SW 1271 (cell line): ENCODE data around the gene ADRA1B.
"Not testable (repeated sequence)": the region's sequence is repeated elsewhere in the genome, so short reads cannot be mapped to it uniquely, and the experiment has no call there.

ENCODE experiments used
- DNase-seq, 2 experiments: peaks; one replicate each; lab custom pipeline; 2025; lab: John Stamatoyannopoulos, UW

The ADRA1B gene

DNA sequence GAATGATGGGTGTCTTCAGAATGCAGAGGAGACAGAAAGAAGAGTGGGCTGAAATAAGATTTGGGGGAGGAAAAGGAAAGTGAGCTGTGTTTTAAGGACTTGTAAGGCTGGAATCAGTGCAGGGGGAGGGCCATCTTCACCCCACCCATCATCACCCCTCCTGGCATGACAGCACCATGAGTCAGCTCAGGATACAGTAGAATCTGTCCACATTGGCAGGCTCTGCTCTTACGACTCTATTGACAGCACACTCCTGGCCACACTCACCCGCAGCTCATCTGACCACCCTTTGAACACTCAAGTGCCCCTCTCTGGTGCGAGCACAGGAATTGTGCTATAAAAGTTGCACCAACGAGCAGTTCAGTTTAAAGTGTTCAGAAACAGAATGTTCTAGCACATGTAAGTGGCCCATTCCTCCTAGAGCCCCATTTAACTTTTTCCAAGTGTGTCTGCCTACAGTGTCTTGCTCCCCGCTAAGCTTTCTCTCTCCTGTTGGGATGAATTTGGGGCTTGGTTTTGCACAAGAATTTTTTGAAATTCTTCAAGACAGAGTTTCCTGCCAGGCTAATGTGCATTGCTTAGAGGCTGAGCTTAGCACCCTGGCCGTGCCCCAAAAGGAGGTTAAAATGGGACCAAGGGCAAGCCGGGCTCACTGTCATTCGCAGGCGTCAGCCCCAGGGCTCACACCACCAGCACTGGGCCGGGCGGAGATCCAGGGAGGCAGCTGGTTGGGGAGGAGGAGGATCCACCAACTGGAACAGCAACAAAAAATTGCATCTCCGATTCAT is 12.0 kb downstream of the ADRA1B start:
- peak; percentile 19 to 52 for DNase-seq

DNA sequence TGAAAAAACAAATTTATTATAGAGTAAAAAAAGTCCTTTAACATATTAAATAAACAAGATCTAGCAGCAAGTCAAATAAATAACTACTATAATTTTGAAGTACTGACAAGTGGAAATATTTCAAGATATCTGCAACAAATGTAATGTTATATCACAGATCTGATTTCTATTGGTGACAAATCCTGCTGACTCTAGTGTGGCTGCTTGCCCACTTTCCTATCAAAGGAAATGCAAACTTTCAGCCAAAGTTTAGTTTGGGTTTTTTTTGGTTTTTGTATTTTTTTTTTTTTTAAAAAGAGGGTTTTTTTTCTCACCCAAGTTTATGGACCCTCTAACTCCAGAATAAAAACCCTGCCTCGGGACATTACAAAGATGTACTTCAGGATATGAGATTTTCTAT is 12.9 kb downstream of the ADRA1B start:
- no peak for DNase-seq

DNA sequence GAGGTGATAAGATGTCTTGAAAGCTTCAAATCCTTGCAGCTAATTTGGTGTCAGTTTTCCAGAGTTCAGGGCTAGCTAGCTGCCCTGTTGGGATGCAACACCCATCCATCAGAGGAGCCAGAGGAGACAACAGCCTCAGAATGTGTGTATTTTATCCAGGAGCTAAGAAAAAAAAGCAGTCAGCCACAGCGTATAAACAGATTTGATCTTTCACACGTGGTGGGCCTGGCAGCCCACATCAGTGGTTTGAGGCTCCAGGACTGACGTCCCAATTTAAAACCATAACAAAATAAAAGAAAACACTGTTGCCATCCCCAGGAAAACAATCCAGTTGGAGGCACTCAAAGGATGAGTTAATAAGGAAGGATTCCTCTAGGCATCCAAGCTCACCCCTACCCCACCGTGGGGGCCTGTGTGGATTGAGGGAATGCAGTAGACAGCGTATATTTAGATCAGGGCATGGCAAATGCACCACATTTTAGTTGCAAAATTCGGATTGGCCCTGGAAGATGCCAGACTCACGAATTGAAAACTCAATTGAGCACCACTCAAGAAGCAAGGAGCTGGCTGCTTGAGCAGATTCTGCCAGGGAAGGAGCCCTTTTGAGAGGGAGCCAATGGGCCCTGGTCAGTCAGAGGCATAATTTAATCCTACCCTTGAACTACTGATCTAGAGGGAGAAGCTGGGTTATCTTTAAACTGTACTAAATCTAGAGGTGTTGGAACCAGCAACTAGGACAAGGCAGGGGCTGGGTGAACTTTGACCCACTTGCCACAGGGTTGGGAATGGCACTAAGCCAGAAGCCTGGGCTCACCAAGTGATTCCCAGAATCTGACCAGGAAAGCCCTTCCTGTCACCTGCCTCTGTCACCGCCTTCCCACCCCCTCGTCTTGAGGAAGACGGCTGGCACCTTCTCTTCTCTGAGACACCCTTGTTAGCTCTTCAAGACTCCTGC is 17.5 kb downstream of the ADRA1B start:
- no peak for DNase-seq

DNA sequence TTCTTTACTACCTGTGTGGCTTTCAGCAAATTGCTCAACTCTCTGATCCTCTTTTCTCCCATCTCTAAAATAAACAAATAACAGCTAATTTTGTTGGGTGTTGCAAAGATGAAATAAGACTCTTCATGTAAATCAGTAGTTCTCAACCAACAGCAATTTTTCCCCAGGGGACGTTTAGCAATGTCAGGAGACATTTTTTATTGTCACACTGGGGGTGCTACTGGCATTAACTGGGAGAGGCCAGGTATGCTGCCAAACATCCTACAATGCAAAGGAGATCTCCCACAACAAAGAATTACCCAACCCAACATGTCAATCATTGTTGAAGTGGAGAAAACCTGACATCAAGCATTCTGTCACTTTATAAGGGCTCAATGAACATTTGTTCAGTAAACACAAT is 19.7 kb downstream of the ADRA1B start:
- no peak for DNase-seq

DNA sequence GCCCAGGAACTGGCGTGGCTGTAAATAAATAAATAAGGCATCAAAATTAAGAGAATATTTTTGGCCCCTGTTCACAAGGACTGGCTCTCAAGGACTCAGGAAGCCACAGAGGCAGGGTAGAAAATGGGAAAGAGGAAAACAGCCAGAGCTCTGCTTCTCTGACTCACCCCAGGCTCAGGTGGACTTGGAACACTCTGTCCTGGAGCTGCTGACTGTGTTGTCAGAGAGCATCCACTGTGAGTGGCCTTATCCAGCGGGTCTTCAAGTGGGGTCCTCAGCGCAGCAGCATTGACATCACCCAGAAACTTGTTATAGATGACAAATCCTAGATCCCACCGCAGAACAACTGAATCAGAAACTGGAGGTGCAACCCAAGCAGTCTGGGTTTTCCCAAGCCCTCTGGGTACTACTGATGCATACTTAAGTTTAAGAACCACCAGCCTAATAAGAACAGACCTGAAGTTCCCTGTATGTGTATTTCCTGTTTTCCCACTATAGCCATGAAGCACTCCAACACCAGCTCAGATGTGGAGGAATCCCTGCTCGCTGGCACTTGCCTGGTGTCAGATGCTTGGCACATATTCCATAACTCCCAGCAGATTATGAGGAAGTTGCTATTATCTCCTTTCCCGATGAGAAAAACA is 20.5 kb downstream of the ADRA1B start:
- no peak for DNase-seq

DNA sequence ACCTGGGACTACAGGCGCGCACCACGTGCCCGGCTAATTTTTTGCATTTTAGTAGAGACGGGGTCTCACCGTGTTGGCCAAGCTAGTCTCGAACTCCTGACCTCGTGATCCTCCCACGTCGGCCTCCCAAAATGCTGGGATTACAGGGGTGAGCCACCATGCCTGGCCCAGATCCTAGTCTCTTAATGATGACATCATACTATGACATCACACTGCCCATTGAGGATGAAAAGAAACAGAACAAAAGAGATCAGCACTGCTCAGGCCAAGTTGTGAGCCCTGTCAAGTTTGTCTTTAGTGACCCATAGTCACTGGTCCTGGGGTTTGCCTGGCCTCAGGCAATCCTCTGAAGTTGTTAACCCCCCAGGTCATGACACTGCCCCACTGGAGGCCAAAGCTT is 21.3 kb downstream of the ADRA1B start:
- no peak for DNase-seq

DNA sequence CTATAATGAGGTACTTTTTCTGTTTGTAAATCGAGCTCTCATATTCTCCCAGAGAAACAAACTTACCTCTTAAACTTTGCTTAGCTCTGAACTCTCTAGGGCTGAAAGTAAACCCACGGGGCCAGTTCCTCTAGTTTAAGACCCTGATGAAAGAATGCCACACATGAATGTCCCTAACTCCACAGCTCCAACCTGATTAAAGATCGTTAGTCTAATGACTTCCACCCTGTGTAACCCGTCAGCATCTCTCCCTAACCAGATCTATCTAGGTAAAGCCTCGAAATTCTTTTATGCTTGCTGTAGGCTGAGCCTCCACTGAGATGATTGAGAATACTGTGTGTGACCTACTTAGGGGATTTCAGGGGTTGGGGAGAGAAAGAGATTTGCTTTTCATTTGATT is 27.0 kb downstream of the ADRA1B start:
- DNase-seq, result no peak

DNA sequence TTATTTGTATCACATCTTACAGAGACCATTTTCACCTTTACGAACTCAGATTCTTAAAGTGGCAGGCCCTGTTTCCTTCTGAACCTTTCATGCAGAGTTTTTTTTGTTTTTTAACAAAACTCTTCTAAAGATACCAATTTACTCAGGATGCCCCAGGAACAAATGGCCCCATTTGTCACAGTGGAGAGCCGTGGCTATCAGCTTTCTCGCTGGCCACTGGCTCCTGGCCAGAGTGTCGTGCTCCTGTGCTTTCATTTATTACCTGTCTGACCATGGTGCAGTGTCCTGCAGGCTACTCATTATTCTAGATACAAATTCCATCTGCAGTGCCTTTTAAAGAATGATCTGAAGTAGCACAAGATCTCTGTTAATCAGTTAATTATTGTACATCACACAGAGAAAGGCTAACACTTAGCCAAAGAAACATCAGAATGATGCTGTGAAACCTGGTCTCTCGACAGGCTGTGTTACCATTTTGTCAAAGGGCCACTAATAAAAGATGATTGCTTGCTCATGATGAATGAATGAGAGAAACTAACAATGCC is 27.8 kb downstream of the ADRA1B start:
- no peak for DNase-seq

DNA sequence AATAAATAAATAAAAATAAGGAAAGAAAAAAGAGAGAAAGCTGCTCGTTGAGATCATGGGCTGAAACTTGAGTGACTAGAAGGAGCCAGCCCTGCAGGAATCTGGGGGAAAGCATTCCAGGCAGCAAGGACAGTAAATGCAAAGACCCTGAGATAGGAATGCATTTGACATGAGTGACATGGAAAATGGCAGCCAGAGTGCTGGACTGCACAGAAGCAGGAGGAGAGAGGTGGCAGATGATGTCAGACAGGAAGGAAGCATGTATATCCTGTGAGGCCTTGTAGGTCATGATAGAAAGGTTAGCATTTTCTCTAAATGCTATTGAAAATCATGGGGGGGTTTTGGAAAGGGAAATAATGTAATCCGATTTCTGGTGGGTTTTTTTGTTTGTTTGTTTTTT is 29.1 kb downstream of the ADRA1B start:
- no peak for DNase-seq

DNA sequence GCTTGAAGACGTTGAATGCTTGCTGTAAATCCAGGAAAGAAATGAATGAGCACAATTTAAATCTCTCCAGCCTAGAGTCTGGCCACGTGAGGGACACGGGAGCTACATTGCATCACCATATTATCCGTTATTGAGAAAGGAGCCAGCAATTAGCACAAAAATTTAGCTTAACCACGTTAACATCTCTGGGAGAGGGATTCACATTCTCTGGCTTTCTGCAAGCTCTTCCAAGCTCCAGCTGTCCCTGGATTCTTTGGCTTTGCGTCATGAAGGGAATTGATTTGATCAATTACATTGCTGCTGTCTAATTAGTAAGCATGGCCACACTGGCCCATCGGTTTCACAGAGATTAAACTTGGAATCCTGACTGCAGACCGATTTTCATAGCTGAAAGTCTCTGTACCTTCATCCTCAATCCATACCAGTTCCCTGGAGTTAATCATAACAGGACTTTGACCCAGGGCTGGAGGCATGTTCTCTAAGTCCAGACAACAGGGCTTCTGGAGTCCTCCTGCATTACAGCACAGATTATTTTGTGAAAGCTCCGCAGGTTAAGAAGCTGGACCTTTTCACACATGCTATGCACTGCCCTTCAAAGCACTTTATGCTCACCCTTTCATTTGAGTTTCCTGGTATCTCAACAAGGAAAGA is 31.6 kb downstream of the ADRA1B start:
- DNase-seq, result no peak

DNA sequence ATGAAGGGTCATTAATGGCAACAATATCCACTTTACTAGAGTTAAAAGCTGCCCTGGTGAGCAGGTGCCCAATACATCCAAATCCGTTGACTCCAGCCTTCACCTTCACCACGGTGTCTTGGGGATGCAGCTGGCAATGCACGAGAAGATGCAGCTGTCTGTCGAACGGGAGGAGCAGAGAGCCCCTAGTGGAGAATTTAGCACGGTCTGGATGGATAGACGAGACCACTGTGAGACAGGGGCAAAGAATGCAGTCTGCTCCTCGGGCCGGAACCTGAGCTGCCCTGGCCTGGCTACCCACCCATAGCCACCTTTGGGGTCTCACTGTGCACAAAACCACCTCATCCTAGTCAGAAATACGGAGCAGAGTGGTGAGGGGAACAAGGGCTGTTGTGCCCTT is 35.1 kb downstream of the ADRA1B start:
- no peak for DNase-seq

DNA sequence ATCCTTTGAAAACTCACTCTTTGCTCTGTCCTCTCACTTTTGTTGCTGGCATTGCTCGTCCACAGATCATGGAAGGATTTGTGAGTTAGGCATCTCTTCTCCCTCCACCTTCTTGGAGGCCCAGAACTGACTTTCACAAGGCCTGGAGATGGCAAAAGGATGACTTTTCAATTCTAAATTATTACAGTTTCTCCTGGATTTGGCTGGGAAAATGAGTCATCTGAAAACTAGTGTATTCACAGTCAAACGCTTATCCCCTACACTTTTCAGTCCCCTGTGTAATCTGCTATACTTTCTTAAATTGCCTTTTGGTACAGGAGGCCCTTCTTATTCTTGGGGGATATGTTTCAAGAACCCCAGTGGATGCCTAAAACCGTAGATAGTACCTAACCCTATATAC is 35.6 kb downstream of the ADRA1B start:
- DNase-seq, result no peak

DNA sequence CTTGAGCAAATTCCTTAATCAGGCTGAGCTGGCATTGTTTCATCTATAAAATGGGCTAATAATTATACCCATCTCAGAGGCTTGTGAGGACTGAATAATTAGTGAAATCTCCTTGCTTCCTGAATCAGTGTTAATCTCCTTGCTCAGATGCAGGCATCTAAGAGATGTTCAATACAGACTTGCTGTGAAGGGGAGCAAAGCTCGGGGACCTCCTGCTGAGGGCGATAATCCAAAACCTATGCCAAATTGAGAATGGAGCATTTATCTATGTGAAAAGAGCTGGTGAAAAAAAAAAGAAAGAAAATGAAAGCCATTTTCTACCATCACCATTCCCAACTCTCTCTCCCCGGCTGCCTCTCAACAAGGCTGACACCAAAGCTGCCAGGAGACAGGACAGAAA is 37.3 kb downstream of the ADRA1B start:
- DNase-seq, result no peak

DNA sequence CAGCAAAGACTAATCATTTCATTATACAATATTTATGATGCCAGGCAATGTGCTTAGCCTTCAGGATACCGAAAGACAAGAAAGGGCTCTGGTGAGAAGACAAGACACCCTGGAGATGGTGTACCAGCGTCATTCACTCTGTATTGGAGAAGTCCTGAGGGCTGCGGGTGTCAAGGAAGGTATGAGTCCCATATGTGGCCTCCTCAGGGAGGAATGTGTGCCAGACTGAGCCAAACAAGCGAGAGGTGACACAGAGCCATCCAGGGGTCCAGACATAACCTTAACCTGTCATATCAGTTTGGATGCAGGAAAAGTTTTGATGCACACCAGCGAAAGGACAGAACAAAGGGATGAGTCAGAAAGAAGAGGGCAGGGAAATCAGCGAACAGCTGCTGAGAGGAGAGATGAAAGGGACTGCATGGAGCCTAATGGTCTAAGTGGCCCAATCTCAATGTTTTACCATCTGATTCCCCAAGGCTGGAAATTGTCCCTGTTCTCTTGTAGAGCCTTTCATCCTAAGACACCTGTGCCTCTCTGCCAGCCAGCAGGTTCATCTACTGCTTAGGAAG is 38.9 kb downstream of the ADRA1B start:
- no peak for DNase-seq

DNA sequence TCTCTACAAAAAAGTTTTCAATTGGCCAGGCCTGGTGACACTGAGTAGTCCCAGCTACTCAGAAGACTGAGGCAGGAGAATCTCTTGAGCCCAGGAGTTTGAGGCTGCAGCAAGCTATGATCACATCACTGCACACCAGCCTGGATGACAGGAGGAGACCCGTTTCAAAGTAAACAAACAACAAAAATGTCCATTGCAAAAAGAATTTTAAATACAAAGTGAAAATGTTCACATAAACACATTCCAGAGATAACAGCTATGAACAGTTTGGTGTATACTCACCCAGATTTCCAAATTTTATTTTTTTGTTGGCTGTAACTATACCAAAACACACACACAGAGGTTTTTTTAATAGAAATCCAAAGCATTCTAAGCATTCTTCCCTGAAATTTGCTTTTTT is 39.8 kb downstream of the ADRA1B start:
- DNase-seq, result no peak

DNA sequence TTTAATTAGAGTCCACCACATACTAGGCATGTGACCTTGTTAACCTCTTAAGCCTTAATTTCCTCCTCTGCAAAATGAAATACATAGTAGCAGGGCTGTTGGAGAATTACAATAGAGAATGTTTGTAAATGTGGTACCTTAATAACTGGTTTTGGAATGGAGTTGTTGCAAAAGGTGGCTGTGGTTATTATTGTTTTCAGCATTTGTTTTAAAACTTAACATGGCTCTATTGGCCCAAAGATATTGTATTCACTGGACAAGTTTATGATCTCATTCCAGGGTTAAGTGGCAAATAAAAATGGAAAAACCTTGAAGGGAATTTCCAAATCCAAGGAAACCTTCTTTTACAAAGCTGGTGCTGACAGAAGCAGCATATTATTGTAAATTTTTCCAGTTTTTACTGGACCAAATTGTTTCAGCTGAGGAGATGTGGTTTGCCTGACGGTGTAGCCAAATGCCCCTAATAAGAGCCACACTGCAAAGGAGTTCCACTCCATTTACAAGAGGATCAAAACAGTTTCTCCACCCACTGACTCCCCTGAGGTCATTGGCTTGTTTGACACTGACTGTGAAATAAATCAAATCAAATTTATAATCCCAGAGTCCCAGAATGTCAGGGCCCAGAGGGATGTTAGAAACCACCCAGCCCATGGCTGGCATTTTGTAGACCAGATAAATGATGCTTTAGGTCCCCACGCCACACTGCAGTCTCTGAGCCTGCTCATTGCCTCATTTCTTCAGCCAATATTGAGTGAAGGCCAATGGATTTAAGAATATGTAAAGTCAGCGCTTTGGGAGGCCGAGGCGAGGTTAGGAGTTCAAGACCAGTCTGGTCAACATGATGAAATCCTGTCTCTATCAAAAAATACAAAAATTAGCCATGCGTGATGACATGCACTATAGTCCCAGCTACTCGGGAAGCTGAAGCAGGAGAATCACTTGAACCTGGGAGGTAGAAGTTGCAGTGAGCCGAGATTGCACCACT is 45.2 kb downstream of the ADRA1B start:
- DNase-seq, result no peak

DNA sequence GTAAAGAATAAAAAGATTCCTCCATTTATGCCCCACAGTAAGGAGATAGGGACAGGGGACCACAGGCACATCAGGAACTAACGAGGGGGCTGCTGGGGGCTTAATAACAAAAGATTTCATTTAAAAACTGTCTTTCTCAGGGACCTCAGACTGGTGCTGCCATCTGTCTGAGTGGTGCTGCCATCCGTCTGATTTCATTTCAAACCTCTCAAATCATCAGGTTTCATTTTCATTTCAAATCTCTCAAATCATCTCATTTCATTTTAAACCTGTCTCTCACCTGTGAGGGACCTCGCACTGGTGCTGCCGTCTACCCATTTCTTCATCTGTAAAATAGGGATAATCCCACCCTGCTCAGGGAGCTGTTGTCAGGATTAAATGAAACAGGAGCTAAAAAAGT is 45.9 kb downstream of the ADRA1B start:
- DNase-seq, result no peak

DNA sequence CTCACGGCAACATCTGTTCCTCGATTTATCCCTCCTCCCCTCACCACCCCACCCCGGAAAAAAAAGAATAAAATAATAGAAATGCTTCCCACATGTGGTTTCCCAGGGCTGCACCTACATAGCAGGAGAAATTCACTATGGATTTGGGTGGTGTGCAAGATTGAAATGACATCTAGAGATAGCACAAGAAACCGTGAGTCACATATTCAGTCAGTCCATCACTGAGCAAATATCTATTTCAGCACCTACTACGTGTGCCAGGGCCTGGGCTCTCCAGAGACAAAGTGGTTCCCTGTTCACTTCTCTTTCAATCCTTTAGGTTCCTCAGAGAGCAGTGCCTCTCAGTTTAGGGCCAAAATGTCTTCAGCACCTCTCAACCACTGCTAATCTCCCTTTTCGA is 47.7 kb downstream of the ADRA1B start:
- DNase-seq, result no peak

DNA sequence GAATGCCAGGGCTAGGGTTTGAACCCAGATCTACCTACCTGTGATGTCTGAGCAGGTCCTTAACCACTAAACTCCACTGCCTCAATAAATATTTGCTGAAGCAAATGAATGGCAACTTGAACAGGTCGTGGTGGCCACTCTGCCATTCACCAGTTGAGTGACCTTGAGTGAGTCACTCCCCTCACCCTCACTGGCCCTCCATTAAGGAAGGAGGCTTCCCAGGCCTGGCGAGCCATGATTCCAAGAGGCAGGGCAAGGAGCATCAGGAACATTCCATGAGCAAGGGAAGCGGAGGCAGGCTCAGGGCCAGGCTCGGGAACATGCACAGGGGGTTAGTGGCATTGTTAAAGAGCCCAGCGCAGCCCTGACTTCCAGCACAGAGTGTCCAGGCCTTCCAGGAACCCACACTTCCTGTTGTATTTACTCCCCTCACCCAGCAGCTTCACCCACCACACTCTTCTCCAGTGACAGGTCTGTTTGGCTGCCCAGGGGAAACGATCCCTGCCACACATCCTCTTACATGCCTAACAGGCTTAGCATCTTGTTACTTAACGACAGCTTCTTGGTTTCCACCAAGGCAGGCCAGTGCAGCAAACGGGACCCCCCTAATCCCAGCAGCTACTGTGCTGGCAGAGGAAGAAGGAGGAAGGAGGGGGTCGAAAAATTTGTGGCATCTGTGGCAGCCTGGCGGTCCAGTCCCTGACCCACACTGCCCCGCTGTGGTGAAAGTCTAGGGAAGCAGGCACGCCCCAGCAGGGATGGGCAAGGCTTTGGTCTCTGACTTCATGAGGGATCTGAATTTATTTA is 49.0 kb downstream of the ADRA1B start:
- DNase-seq, result peak in 1 of 2 experiments; percentile 15

DNA sequence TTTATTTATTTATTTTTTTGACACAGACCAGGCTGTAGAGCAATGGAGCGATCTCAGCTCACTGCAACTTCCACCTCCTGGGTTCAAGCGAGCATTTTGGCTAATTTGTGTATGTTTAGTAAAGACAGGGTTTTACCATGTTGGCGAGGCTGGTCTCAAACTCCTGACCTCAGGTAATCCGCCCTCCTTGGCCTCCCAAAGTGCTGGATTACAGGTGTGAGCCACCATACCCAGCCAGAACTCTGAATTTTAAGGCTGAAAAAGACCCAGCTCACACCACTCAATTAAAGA is 49.5 kb downstream of the ADRA1B start:
- not testable (repeated sequence) for DNase-seq
